HUDEP-2 (cell line): ENCODE results near the gene COIL.

Experiments
- DNase-seq, 76 experiments: peaks; one replicate each; lab custom pipeline; 2025; ENCODE audit not compliant: unreplicated experiment in 76 of 76; lab: John Stamatoyannopoulos, UW

Gene COIL

GRCh38 chr17:56937687-56938086, 23.2 kb downstream of the COIL start:
- peak in 4 of 76 experiments; percentile 1 to 37 (median 16) for DNase-seq

GRCh38 chr17:56936697-56937322, 24.0 kb downstream of the COIL start:
- DNase-seq, result no peak

- no peak for DNase-seq
These were observed 25.4 kb downstream of the COIL start for GRCh38 chr17:56935461-56935860.

- no peak for DNase-seq
These were observed 26.6 kb downstream of the COIL start for GRCh38 chr17:56934280-56934679.

DNA sequence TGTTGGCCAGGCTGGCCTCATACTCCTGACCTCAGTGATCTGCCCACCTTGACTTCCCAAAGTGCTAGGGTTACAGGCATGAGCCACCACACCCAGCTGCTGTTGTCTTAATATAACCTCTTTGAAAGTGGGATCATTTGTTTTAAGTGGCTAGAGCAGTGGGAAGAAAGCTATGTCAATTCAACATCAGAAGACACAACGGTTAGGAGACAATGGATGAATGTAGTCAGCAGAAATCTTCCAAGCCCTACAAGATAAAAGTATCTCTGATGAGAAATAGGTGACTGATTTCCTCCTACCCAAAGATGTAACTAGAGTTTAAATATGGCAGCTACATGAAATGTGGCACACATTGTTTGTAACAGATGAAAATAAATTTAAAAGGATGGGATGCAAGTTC, 27.0 kb downstream of the COIL start:
- DNase-seq, result no peak

DNA sequence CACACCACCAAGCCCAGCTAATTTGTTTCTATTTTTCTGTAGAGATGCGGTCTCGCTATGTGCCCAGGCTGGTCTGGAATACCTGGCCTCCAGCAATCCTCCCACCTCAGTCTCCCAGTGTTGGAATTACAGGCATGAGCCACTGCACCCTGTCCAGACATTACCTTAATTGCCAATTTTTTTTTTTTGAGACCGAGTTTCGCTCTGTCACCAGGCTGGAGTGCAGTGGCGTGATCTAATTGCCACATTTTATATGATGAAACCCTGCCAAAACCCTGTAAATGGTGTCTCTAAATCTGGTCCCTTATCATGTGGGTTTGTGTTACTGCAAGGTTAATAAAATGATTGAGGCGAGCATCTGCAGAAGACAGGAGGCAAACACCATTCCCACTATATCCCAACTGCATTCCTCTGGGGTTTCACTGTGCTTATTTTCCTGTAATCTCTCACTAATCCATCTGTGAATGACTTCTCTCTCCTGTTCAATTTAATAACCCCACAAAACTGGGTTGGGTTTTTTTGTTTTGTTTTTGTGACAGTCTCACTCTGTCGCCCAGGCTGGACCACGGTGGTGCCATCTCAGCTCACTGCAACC, 27.6 kb downstream of the COIL start:
- DNase-seq, result no peak

DNA sequence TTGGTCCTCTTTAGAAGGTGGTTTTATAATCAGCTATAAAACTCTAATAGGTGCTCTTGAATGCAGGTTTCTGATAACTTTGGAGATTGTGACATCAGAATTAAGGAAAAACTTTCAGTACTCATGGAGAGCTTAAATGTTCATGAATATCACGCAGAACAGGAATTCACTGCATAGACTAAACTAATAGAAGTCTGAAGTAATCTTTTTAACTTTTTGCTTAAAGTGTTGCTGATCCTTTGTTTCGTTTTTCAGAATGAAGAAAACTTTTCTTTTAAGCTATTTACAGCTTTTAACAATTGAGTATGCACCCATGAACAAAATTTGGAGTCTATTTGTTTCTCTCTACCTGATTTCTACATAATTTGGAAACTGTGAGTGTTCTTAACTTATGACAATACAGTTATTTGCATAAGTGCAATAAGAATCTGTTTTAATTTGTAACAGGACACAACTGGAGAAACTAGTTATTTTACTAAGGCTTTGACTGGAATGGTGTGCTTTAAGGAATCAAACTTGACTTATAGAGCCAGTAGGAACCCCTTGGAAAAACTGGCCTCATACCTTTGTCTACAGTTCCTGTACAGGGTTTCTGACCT, 30.0 kb downstream of the COIL start:
- DNase-seq, result no peak

- no peak for DNase-seq
These were observed 31.4 kb downstream of the COIL start for GRCh38 chr17:56929362-56929969.

DNA sequence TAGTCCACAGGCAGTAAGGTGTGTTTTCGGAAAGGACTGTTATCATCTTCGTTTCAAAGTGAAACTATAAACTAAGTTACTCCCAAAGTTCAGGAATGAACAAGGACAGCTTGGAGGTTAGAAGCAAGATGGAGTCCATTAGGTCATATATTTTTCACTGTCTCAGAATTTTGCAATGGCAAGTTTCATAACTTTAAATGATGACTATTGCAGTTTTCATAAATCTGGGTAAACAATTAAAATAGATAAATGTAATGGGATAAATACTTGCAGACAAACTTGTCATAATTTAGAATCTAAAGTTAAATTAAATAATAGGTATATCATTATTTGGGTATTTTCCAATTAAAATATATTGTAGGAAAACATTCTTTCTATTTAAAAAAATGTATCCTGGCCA, 32.3 kb downstream of the COIL start:
- no peak for DNase-seq

GRCh38 chr17:56926704-56927103, 34.1 kb downstream of the COIL start:
- no peak for DNase-seq

DNA sequence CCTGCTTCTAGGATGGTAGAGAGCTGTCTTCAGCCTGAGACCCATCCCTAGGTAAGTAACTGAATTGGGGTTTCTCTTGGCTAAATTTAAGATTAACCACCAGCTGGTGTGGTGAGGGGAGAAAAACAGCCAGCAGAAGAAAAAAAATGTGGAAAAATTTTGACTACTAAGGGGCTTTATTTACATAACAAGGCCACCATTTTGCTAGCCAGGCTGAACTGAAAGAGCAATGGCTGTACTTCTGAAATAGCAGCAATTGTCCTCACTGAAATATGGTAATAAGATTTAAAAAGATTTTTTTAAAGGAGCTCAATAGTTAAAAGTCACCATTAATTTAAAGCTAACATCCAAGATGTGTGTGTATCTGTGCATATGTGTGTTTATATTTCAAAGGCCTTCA, 34.6 kb downstream of the COIL start:
- no peak for DNase-seq

- DNase-seq, result no peak
These were observed 35.8 kb downstream of the COIL start for GRCh38 chr17:56925088-56925487.

DNA sequence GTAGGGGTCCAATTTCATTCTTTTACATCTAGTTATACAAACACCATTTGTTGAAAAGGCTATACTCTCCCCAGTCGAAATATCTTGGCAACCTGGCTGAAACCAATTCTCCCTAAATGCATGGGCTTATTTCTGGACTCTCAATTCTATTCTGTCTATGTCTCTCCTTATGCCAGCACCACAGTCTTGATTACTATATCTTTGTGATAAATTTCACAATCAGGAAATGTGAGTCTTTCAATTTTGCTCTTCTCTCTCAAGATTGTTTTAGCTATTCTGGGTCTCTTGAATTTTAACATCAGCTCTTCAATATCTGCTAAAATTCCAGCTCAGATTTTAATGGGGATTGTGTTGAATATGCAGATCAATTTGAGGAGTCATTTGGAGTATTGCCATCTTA, 41.1 kb downstream of the COIL start:
- DNase-seq, result no peak

DNA sequence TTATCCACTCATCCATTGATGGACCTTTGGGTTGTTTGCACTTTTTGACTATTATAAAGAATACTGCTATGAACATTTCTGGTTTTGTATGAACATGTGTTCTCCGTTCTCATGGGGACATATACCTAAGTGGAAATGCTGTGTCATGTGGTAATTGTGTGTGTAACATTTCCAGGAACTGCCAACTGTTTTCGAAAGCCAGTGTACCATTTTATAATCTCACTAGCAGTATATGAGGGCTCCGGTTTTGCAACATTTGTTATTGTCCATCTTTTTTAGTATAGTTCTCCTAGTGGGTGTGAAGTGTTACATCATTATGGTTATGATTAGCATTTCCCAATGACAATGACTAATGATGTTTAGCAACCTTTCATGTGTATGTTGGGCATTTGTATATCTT, 41.9 kb downstream of the COIL start:
- no peak for DNase-seq

- DNase-seq, result no peak
These were observed 43.1 kb downstream of the COIL start for GRCh38 chr17:56917559-56918296.

GRCh38 chr17:56914581-56915273, 46.1 kb downstream of the COIL start:
- peak in 2 of 76 experiments; percentile 2 to 54 for DNase-seq

- peak in 75 of 76 experiments; percentile 27 to 96 (median 80) for DNase-seq
These were observed 46.8 kb downstream of the COIL start, which contains the start of gene TRIM25 for GRCh38 chr17:56913867-56914580. TSS of gene TRIM25 (minus strand) at chr17:56914049. CDS start at chr17:56913988, 61 bp downstream.

DNA sequence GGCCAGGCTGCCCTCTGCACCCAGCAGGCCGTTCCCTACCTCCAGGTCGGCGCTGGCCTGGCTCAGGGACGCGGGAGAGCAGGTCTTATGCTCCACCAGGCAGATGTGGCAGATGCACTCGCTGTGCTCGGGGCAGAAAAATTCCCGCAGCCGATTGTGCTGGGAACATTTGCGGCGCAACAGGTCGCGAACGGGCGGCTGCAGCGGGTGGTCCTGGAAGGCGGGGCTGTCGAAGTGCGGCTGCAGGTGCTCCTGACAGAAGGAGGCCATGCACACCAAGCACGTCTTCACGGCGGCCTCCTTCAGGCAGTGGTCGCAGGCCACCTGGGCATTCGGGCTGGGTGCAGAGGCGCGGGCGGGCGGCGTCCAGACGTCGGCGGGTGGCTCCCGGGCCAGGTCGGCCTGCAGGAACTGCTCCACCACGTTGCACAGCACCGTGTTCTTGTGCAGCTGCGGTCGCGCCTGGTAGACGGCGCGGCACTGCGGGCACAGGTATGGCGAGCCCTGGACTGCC, 47.4 kb downstream of the COIL start:
- DNase-seq, result peak in 8 of 76 experiments; percentile 16 to 52 (median 40)

- no peak for DNase-seq
These were observed 47.9 kb downstream of the COIL start for GRCh38 chr17:56913000-56913311.
